Naive thymus-derived CD4-positive, alpha-beta T cell (primary cell): Measurements from ENCODE around the gene BACE2. TPM values are rescaled to one million over a fixed set of nuclear protein-coding genes. Genes with fewer than 3 reads are reported as not detected.

Experiments used
- ATAC-seq: fragments of 150-1000 bp; cut with Tn5 transposase; 2 replicates; pipeline ENCODE4 v1.10.0; 2021; ENCODE audit warnings: mild to moderate bottlenecking, moderate library complexity
- CTCF ChIA-PET: fragments of 350-600 bp; sonication (Branson Sonifier 250); formaldehyde crosslinking; loops from one replicate; lab custom pipeline; 2021; ENCODE audit warnings: antibody characterized with exemption; lab: Charles Lee
- POLR2A ChIA-PET: fragments of 350-600 bp; sonication (Branson Sonifier 250); formaldehyde crosslinking; loops from one replicate; lab custom pipeline; 2021; ENCODE audit warnings: antibody characterized with exemption, inconsistent platforms; lab: Charles Lee
- DNase-seq, 9 donors: peaks; one replicate each; pipeline versions ENCODE4 v3.0.0 to v3.0.0-alpha.2; 2020 to 2022; ENCODE audit warnings: mixed read lengths in 1 of 9
- H3K27ac ChIP-seq: one replicate; pipeline ENCODE4 v1.7.0; 2013; ENCODE audit warnings: mild to moderate bottlenecking, low read depth, low read length, moderate library complexity
- H3K27me3 ChIP-seq, 2 donors: one replicate each; pipeline ENCODE4 v1.7.0; 2013; ENCODE audit warnings: low read length in 2 of 2, mild to moderate bottlenecking in 2 of 2, moderate library complexity in 2 of 2; ENCODE audit not compliant: control insufficient read depth in 2 of 2, insufficient read depth in 2 of 2
- H3K36me3 ChIP-seq, 3 experiments: 1 replicate in 2 of 3; 2 replicates in 1 of 3; pipeline ENCODE4 v1.7.0; 2013; ENCODE audit warnings: low read length in 3 of 3, mild to moderate bottlenecking in 3 of 3, moderate library complexity in 1 of 3; ENCODE audit not compliant: insufficient read depth in 3 of 3, control insufficient read depth in 2 of 3
- H3K4me1 ChIP-seq, 2 donors: one replicate each; pipeline ENCODE4 v1.7.0; 2013; ENCODE audit warnings: low read length in 2 of 2, mild to moderate bottlenecking in 2 of 2, moderate library complexity in 1 of 2; ENCODE audit not compliant: control insufficient read depth in 2 of 2, insufficient read depth in 2 of 2
- H3K4me3 ChIP-seq: 2 replicates; pipeline ENCODE4 v1.7.0; 2013; ENCODE audit warnings: mild to moderate bottlenecking, low read length
- H3K9me3 ChIP-seq, 3 experiments: 1 replicate in 2 of 3; 2 replicates in 1 of 3; pipeline ENCODE4 v1.7.0; 2013; ENCODE audit warnings: low read length in 3 of 3; ENCODE audit not compliant: control insufficient read depth in 2 of 3
- H3K27ac Mint-ChIP-seq, 9 donors: one replicate each; pipeline ENCODE4 v1.8.0; 2020 to 2022; ENCODE audit warnings: mixed read lengths in 9 of 9, mild to moderate bottlenecking in 8 of 9, moderate library complexity in 5 of 9, inconsistent platforms in 2 of 9
- H3K27me3 Mint-ChIP-seq, 5 donors: one replicate each; pipeline ENCODE4 v1.8.0; 2021 to 2022; ENCODE audit warnings: mixed read lengths in 5 of 5, mild to moderate bottlenecking in 1 of 5
- H3K36me3 Mint-ChIP-seq, 5 donors: one replicate each; pipeline ENCODE4 v1.8.0; 2020 to 2022; ENCODE audit warnings: mixed read lengths in 5 of 5, mild to moderate bottlenecking in 3 of 5, inconsistent platforms in 1 of 5
- H3K4me1 Mint-ChIP-seq, 7 donors: one replicate each; pipeline ENCODE4 v1.8.0; 2020 to 2022; ENCODE audit warnings: mixed read lengths in 7 of 7, mild to moderate bottlenecking in 3 of 7, inconsistent platforms in 1 of 7
- H3K4me3 Mint-ChIP-seq, 10 donors: one replicate each; pipeline ENCODE4 v1.8.0; 2020 to 2022; ENCODE audit warnings: mild to moderate bottlenecking in 10 of 10, mixed read lengths in 10 of 10, moderate library complexity in 6 of 10, inconsistent platforms in 2 of 10
- H3K9me3 Mint-ChIP-seq, 11 donors: one replicate each; pipeline ENCODE4 v1.8.0; 2020 to 2022; ENCODE audit warnings: mixed read lengths in 11 of 11, mild to moderate bottlenecking in 4 of 11, inconsistent platforms in 1 of 11, moderate library complexity in 1 of 11
- intact Hi-C, 2 donors: fragments of 100-400 bp; cut with micrococcal nuclease; formaldehyde crosslinking; loops; one replicate each; pipeline ENCODE4 v1.15.1; 2023
- polyA plus RNA-seq, 2 donors: library from polyadenylated mRNA; unstranded; fragments of 300-500 nt; fragmentation: Illumina TruSeq; gene quantifications; one replicate each; pipeline ENCODE4 v1.2.3, GENCODE V29; 2021
- total RNA-seq, 6 experiments: library from RNA in 5 of 6; stranded (reverse) in 5 of 6; gene quantifications; 1 replicate in 5 of 6; 2 replicates in 1 of 6; pipeline ENCODE4 v1.2.3 and lab custom pipeline; 2021 to 2026

The BACE2 gene
- total and polyA plus RNA-seq, 7 experiments from 2014 or later: 0.03 to 3.6 (median 1.1) TPM; not detected in 1

DNA sequence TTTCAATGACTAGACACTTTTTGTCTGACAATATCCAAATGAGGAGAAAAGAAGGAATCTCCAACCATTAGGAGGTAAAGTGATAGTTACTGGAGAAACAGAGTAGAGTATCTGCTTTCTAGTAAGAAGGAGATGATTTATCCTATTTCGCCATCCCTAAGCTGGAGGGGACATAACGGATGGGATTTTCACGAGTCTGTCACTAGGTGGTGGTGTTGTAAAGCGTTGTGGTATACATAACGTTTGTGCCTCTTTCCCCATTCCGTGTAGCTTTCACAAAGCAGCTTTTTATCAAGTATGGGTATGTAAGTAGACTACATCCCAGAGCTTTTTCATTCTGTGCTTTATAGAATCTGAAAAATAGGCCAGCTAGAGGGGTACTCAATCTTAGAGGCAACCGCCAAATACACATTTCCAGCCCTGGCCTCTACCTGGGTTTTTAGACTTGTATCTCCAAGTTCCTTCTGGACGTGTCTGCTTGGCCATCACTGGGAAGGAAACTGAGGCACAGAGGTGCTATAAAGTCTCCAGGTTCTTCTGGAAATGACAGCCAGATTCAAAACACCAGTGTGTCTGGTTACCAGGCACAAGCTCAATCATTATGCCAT, 115.4 kb downstream of the BACE2 start:
- Mint-ChIP-seq H3K4me3 (no peak overlapping the region), H3K9me3 (no peaks in the 10 kb centered on the region), H3K36me3 (no peaks in the 10 kb centered on the region), H3K27me3 (peaks cover 8 to 28% (median 20%) of the 10 kb centered on the region in 5 donors), H3K27ac (no peak overlapping the region), H3K4me1 (peaks cover 0 to 4% (median 0%) of the 10 kb centered on the region in 7 donors)
- no peaks in the 10 kb centered on the region for H3K9me3 ChIP-seq
- no peaks in the 10 kb centered on the region for H3K36me3 ChIP-seq
- ChIA-PET CTCF (interaction anchor here (0.8 to 3.8 kb wide), 28 partner anchors 10 to 834 kb away, joined by 3 to 65 read pairs (median 4); no protein-coding TSS in a partner anchor), POLR2A (interaction anchor here (0.7 to 1.4 kb wide), 4 partner anchors 86 to 177 kb away, joined by 3 to 5 read pairs (median 4); no protein-coding TSS in a partner anchor)
- ATAC-seq (peak; percentile 97), DNase-seq (peak in 7 of 9 donors; percentile 38 to 77 (median 67))
- H3K4me1 ChIP-seq: no peaks in the 10 kb centered on the region
- no peak overlapping the region for H3K4me3 ChIP-seq
- no peak overlapping the region for H3K27ac ChIP-seq
- H3K27me3 ChIP-seq: no peaks in the 10 kb centered on the region
- intact Hi-C loops: loop anchor here (1.0 to 10.0 kb wide), 8 partner anchors 74 to 834 kb away; partner anchors contain the start of genes MX1 (in 2 of the 2) and MX2 (in 1 of the 2)

DNA sequence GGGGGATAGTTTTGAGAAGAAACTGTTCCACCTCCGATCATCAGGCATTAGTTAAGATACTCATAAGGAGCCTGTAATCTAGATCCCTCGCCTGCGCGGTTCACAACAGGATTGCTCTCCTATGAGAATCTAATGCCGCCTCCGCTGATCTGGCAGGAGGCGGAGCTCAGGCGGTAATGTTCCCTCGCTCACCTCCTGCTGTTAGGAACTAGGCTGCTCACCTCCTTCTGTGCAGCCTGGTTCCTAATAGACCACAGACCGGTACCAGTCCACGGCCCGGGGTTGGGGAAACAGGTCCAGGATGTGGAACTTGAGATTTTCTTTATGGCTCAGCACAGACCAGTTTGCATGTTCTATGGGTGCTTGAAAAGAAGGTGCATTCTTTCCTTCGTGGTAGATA, 121.5 kb downstream of the BACE2 start:
- Mint-ChIP-seq H3K27ac (no peak overlapping the region), H3K4me1 (peaks cover 4 to 12% (median 7%) of the 10 kb centered on the region in 7 donors), H3K4me3 (no peak overlapping the region), H3K9me3 (peaks cover 0 to 4% (median 0%) of the 10 kb centered on the region in 11 donors), H3K36me3 (no peaks in the 10 kb centered on the region), H3K27me3 (peaks cover 3 to 45% (median 16%) of the 10 kb centered on the region in 5 donors)
- Histone ChIP-seq H3K27ac (no peak overlapping the region), H3K4me3 (no peak overlapping the region), H3K9me3 (no peaks in the 10 kb centered on the region), H3K4me1 (peaks cover 3 to 4% of the 10 kb centered on the region in 2 donors), H3K36me3 (no peaks in the 10 kb centered on the region), H3K27me3 (no peaks in the 10 kb centered on the region)
- intact Hi-C loops: loop anchor here (5.0 to 10.0 kb wide), 2 partner anchors 48 to 325 kb away; no protein-coding TSS in a partner anchor
- ChIA-PET CTCF (no interaction called here), POLR2A (no interaction called here)
- no peak for ATAC-seq
- DNase-seq: no peak

DNA sequence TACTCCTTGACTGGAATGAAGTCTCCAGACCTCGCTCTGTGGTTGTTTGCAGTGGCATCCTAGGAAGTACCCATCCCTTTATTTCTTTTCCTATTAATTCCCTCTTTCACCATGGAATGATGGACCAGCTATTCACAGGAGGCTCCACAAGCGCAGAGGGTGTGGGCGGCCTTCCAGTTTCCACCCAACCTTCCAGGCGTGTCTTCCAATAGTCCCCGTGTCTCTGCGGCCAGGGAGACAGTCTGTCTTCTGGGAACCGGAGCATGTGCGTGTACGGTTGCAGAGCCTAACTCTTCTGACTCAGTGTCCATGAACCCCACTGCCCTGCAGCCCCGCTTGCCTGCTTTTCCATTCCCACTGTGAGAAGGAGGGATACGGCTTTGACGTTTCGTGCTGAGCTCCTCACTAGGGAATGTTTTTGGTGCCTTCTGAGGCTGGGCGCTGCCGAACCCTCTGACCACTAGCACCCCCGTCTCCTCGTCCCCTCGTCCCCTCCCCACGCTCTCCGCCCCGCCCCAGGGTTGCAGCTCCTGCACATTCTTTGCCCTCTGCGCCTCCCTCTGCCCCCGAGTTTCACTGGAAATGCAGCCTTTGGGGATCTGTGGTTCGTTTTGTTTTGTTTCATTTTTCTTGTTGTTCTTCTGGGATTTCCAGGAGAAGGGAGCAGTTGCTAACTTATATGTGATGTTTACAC, 122.3 kb downstream of the BACE2 start:
- ATAC-seq (no peak), DNase-seq (no peak)
- POLR2A ChIA-PET: no interaction called here
- Histone ChIP-seq H3K4me1 (peaks cover 3 to 4% of the 10 kb centered on the region in 2 donors), H3K27me3 (no peaks in the 10 kb centered on the region), H3K27ac (no peak overlapping the region), H3K9me3 (no peaks in the 10 kb centered on the region), H3K4me3 (no peak overlapping the region), H3K36me3 (no peaks in the 10 kb centered on the region)
- no peaks in the 10 kb centered on the region for H3K36me3 Mint-ChIP-seq
- H3K27me3 Mint-ChIP-seq: peaks cover 5 to 44% (median 24%) of the 10 kb centered on the region in 5 donors
- H3K9me3 Mint-ChIP-seq: peaks cover 0 to 4% (median 0%) of the 10 kb centered on the region in 11 donors
- peaks cover 4 to 15% (median 7%) of the 10 kb centered on the region in 7 donors for H3K4me1 Mint-ChIP-seq
- no peak overlapping the region for H3K27ac Mint-ChIP-seq
- intact Hi-C loops: no loop called here
- CTCF ChIA-PET: no interaction called here
- H3K4me3 Mint-ChIP-seq: no peak overlapping the region

DNA sequence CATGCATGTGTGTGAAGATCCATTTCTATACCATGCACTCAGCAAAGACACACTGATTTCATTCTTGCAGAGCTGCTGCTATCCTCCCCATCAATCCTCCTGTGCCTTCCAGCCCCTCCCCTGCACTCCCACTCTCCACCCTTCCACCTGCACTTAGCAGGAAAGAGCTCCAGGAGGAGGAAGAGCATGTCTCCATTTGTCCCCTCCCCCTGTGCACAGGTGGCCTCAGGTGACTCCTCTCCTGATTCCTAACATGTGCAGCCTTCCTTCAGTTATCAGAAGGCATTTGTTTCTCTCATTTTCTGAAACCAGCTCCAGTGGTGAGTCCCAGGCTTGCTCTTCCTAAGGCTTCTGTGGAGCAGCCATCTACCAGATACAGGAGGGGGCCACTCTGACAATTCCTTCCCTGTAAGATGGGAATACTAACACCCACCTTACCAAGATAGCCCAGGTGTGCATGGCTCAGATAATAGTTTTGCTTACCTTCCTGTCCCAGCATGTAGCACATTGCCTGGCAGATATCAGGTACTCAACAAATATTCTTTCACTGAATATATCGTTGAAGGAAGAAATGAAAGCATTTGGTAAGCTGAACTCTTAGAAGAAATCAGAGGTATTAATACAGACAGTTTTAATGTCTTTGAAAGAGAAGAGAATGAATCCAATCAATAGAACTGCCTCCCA, 126.7 kb downstream of the BACE2 start:
- Mint-ChIP-seq H3K4me1 (peaks cover 4 to 15% (median 7%) of the 10 kb centered on the region in 7 donors), H3K36me3 (peaks cover 0 to 5% (median 0%) of the 10 kb centered on the region in 5 donors), H3K4me3 (no peak overlapping the region), H3K27ac (peak overlapping the region in 1 of 9 donors; percentile 16), H3K27me3 (peaks cover 18 to 52% (median 36%) of the 10 kb centered on the region in 5 donors), H3K9me3 (peaks cover 0 to 11% (median 2%) of the 10 kb centered on the region in 11 donors)
- ATAC-seq: no peak
- CTCF ChIA-PET: interaction anchor here (3.8 kb wide), 1 partner anchor 11 kb away, joined by 14 read pairs; no protein-coding TSS in a partner anchor
- Histone ChIP-seq H3K9me3 (no peaks in the 10 kb centered on the region), H3K27me3 (no peaks in the 10 kb centered on the region), H3K36me3 (no peaks in the 10 kb centered on the region), H3K4me3 (no peak overlapping the region), H3K4me1 (peaks cover 3 to 4% of the 10 kb centered on the region in 2 donors), H3K27ac (no peak overlapping the region)
- POLR2A ChIA-PET: no interaction called here
- intact Hi-C loops: no loop called here
- no peak for DNase-seq

DNA sequence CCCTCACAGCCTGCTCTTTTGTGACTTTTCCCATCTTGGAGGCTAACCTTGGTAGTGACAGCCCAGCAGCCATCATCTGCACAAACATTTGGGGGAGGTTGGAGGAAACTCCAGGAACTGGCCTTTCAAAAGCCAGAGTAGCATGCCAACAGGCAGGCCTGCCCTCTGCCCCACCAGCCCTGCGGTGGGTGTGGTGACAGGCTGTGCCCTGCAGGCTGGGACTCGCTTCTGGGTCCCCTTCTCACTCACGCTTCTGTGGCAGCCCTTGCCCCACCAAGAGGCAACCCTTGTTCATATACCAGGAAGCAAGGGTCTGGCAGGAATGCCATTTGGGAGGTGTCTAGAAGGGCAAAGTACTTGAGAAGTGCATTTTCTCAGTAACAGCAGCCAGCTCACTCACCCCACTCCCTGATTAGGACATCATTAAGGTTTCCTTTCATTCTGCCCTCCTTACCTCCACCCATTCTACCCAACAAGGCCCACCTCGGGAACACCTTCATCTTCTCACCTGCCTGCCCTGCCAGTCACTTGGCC, 127.8 kb downstream of the BACE2 start:
- ChIA-PET POLR2A (no interaction called here), CTCF (no interaction called here)
- peaks cover under 1 to 15% (median 7%) of the 10 kb centered on the region in 7 donors for H3K4me1 Mint-ChIP-seq
- Histone ChIP-seq H3K27ac (no peak overlapping the region), H3K4me1 (peaks cover 0 to 4% of the 10 kb centered on the region in 2 donors), H3K27me3 (no peaks in the 10 kb centered on the region), H3K9me3 (no peaks in the 10 kb centered on the region), H3K36me3 (no peaks in the 10 kb centered on the region), H3K4me3 (no peak overlapping the region)
- peaks cover 0 to 5% (median 0%) of the 10 kb centered on the region in 5 donors for H3K36me3 Mint-ChIP-seq
- H3K27me3 Mint-ChIP-seq: peaks cover 18 to 44% (median 36%) of the 10 kb centered on the region in 5 donors
- no peak for DNase-seq
- peaks cover 0 to 11% (median 2%) of the 10 kb centered on the region in 11 donors for H3K9me3 Mint-ChIP-seq
- intact Hi-C loops: no loop called here
- ATAC-seq: no peak
- no peak overlapping the region for H3K27ac Mint-ChIP-seq
- H3K4me3 Mint-ChIP-seq: no peak overlapping the region

DNA sequence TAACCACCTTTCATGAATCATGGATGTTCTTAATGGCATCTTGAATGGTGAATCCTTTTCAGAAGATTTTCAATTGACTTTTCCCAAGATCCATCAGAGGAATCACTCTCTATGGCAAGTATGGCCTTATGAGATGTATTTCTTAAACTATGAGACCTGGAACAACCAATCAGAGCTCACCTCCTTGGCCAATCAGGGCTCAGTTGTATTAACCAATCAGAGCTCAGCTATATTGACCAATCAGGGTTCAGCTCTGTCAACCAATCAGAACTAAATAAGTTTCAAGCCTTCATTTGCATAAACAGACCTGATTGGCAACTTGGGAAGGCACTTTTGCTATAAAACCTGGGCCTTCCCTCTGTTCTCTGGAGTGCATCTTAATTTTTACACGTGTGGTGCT, 135.0 kb downstream of the BACE2 start:
- no peak overlapping the region for H3K27ac Mint-ChIP-seq
- peaks cover 0 to 25% (median 4%) of the 10 kb centered on the region in 5 donors for H3K27me3 Mint-ChIP-seq
- H3K36me3 ChIP-seq: no peaks in the 10 kb centered on the region
- no peaks in the 10 kb centered on the region for H3K36me3 Mint-ChIP-seq
- CTCF ChIA-PET: no interaction called here
- no peaks in the 10 kb centered on the region for H3K9me3 ChIP-seq
- intact Hi-C loops: no loop called here
- peaks cover 0 to 3% of the 10 kb centered on the region in 2 donors for H3K27me3 ChIP-seq
- H3K4me3 ChIP-seq: no peak overlapping the region
- DNase-seq (no peak), ATAC-seq (no peak)
- POLR2A ChIA-PET: no interaction called here
- peaks cover 0 to 8% (median 0%) of the 10 kb centered on the region in 7 donors for H3K4me1 Mint-ChIP-seq
- no peak overlapping the region for H3K27ac ChIP-seq
- H3K4me3 Mint-ChIP-seq: no peak overlapping the region
- peaks cover 0 to 13% (median 3%) of the 10 kb centered on the region in 11 donors for H3K9me3 Mint-ChIP-seq
- H3K4me1 ChIP-seq: no peaks in the 10 kb centered on the region
